ENCODE data around the gene ASPHD1.
"Not testable (repeated sequence)": the region's sequence is repeated elsewhere in the genome, so short reads cannot be mapped to it uniquely, and the experiment has no call there.

ASPHD1 gene

DNA sequence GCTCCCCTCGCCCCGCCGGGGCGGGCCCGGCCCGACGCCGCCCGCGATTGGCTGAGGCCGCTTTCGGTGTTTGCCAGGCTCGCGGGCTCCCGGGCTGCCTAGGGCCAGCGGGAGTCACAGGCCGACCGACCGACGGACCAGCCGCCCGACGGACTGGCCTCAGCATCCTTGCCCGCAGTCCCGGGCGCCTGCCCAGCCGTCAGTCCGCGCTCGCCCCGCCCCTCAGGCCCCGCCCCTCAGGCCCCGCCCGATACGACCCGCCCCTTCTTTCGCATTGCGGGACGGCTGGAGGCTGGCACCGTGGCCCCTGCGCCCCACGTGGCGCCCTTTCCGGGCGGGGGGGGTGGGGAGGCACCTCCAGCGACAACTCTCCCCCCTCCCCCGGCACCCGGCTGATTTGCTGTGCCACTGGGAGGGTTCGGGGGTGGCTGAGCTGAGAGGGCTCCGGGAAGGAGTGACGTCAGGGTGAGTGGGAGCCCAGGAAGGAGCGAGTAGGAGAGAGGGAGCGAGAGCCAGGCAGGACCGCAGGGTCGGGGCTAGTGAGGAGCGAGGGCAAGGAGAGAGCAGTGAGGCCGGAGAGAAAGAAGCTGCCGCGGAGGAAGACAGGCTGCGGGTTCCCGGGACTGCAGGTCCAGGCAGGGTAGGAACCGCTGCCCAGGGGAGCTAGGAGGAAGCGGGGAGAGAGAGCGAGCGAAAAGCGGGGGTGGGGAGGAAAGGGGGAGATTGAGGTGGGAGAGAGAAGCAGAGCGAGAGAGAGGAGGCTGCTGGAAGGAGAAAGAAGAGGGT is at the start of gene ASPHD1:
ASPHD1 (plus strand) TSS at position 387 of the 786 bp plus-strand sequence. CDS start 484 bp downstream, outside the sequence.
- DNase-seq, result peak; percentile 86

DNA sequence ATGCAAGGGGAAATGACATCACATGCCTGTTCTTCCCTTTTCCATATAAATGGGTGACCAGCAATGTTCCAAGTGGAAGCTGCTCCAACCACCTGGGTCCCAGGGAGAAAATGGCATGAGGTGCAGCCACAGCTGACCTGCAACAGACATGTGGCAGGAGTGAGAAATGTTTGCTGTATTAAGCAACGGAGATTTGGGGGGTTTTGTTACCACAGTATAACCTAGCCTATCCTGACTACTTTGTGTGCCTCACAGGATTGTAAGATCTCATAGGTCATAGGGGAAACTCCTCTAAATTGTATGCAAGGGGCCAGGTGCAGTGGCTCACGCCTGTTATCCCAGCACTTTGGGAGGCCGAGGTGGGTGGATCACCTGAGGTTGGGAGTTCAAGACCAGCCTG is 49.3 kb upstream of the ASPHD1 start:
- no peak for DNase-seq

DNA sequence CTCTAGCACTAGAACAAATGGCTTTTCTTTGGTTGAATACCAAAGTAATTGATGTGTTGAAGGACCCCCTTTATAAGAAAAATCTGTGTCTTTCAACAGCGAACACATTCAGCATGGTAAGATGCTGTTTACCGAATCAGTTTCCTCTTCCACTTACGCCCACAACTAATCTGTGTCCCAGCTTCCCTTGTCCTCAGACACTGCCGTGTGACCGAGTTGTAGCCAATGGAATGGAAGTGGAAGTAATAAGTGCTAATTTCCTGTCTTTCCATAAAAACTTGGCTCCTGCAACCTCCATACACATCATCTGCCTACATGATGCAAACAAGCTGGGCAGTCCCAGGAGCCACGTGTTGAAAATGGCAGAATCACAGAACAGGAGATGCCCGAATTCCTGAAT is 47.6 kb upstream of the ASPHD1 start:
- no peak for DNase-seq

- no peak for DNase-seq
Measured at GRCh38 chr16:29854520-29855100, 45.7 kb upstream of the ASPHD1 start.

DNA sequence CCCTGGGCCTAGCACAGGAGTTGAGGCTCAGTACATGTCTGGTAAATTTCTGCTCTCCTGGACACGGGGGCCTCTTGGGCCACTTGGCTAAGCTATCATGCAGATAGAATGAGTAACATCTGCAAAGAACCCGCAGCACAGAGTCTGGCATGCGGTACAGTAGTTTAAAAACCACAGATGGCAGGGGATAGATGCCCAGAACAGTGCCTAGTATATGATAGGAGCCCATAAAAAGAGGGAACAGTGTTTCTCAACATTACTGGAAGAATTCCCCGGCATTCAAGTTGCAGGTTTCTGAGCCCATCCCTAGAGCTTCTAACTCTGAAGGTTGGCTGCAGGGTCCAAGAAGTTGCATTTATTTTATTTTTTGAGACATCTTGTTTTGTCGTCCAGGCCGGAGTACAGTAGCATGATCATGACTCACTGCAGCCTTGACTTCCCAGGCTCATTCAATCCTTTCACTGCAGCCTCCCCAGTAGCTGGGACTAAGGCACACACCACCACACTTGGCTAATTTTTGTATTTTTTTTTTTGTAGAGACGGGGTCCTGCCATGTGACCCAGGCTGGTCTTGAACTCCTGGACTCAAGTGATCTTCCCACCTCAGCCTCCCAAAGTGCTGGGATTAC is 43.0 kb upstream of the ASPHD1 start:
- DNase-seq, result no peak

DNA sequence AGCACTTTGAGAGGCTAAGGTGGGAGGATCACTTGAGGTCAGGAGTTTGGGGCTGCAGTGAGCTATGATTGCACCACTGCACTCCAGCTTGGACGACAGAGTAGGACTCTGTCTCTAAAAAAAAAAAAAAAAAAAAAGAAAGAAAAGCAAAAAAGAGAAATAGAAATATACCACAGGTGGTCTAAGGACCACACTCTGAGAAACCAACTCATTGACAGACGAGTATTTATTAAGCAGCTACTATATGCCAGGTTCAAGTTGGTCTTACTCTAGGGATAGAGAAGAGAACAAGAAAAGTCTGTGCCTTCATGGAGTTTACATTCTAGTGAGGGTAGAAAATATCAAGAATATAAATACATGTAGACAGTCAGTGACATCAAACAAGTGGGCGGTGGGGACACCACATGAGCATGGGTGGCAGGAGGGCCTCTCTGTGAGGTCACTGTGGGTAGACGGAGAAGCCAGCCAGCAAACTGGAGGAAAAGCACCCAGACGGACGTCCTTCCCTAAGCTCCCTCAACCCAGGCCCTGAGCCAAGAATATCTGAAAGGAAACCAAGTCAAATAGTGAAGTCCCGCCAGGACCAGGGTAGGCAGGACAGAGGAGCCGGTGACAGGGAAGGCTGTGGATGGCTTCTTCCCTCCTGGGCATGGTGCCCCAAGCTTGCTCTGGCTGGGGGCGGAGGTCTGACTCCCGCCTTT is 42.0 kb upstream of the ASPHD1 start:
- DNase-seq, result no peak

DNA sequence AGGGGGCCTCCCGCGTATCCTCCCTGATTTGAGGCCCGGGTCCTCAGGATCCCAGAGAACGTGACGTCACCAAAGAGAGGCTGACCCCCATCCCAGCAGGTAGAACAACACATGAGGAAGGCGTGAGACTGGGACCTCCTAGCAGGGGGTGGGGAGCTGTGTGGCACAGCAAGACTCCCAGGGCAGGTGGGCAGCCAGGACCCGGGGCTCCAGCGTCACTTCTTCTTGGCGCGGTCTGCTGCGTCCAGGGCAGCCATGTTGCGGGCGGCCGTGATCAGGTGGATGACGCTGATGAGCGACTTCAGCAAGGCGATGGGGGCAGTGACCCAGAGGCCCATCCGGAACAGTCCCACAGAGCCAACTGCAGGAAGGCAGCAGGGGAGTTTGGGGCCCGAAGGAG is 41.3 kb upstream of the ASPHD1 start:
- no peak for DNase-seq

GRCh38 chr16:29860218-29860617 is 40.1 kb upstream of the ASPHD1 start:
- DNase-seq, result no peak

- no peak for DNase-seq
Measured at GRCh38 chr16:29862383-29862883, 37.9 kb upstream of the ASPHD1 start.

GRCh38 chr16:29862884-29863668 is 37.2 kb upstream of the ASPHD1 start, which contains the start of gene CDIPT:
CDIPT (minus strand) TSS chr16:29863226; CDS start chr16:29862857, 369 bp downstream.
- DNase-seq, result peak; percentile 100

DNA sequence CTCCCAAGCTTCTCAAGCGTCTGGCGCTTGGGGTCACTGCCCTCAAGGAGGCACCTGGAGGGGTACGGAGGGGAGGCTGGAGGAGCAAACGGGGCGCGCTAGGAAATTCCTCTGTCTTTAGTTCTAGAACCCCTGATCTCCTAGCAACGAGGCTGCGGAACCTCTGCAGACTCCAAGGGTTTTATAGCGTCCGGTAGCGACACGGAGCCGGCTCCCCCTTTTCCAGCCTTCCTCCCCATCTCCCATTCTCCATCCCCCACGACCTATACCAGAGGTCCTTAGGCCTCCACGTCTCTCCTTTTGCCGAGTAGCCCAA is 36.7 kb upstream of the ASPHD1 start:
- no peak for DNase-seq

GRCh38 chr16:29864205-29864604 is 36.1 kb upstream of the ASPHD1 start:
- no peak for DNase-seq

- no peak for DNase-seq
Measured at GRCh38 chr16:29868396-29869009, 31.8 kb upstream of the ASPHD1 start.

GRCh38 chr16:29869067-29869466 is 31.2 kb upstream of the ASPHD1 start:
- DNase-seq, result not testable (repeated sequence)

DNA sequence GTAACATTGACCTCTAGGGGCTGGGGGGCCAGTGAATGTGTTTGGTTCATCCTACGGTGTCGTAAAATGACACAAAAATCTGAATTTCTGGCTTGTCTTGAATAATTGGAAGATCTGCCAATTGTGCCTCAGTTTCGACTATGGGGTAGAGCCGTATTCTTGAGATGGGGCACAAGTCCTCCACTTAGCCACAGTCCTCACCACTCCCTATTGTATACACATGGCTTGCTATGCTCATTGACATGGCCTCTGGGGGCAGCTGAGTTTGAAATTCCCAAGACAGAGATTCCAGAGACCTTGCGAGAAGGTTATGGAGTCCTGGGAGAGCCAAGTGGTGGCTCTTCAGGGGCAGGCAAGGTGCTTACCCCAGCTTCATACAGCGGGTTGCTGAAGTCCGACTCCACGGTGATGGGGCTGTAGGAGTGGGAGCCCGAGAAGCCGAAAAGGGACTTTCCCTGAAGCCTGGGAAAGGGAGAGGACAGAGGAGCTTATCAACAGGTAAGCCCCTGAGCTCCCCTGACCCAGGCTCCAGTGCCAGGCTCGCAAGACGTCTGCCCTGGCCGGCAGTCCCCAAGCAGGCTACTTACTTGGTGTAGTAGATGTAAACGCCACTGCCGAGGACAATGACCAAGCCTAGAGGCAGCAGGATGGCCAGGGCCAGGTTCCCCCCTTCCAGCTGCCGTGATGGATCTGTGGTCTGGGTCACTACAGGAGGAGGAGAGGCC is 28.3 kb upstream of the ASPHD1 start:
- DNase-seq, result no peak

GRCh38 chr16:29873319-29873718 is 27.0 kb upstream of the ASPHD1 start:
- no peak for DNase-seq

- no peak for DNase-seq
Measured at GRCh38 chr16:29875206-29875605, 25.1 kb upstream of the ASPHD1 start.

DNA sequence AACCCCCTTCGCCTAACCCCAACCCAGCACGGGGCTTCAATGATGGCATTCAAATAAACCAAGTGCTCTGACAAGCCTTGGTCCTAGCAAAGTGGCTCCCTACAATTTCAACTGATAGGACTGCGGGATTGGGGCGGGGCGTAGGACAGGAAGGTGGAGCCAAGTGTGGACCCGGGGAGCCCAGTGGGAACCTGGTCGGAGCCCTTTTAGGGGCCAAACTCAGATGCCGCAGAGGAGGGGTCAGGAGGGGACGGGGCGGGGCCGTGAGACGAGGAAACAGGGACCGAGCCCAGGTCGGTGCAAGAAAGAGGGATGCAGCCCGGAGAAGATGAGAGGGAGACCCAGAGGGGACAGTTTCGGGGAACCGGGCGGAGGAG is 24.1 kb upstream of the ASPHD1 start:
- DNase-seq, result no peak

- peak; percentile 19 for DNase-seq
Measured at GRCh38 chr16:29876594-29877249, 23.6 kb upstream of the ASPHD1 start.

DNA sequence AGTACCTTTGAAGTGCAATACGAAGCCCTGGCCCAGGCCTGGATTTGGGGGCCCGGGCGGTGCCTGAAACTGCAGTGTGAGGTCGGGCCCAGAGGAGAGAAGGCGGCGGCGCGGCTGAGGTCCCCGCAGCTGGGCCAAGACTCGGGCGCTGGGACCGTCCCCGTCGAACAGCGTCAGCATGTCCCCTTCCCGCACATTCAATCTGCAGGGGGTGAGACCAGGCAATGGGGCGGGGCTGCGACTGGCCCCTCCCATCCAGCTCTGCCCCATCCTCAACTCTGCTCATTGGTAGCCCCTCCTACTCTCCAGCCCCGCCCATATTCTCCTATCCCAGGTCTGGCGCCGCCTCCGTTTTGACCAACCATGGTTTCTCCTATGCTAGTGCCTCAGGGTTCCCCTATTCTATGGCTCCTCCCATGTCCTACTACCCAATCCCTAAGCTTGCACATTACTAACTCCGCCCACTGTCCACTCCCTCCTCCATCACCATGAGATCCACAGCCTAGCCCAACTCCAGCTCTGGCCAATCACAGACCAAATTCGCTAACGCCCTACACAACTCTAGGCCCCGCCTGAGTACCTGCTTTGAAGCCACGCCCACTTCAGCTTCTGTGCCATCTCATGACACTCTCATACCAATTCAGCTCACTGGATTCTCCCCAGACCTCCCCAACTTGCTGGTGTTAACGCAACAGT is 22.9 kb upstream of the ASPHD1 start:
- peak; percentile 37 for DNase-seq

Measured in retina (tissue), 1 donor.